HL-60 (cell line): ENCODE data around the gene FBXO42.

Experiments
- CTCF ChIP-seq: IDR thresholded peaks from one replicate; pipeline ENCODE4 v1.5.1; 2011; ENCODE audit warnings: low read length, control low read depth, inconsistent platforms; ENCODE audit not compliant: insufficient read depth
- GABPA ChIP-seq: IDR thresholded peaks from 2 replicates; pipeline ENCODE4 v1.6.1; 2012; ENCODE audit warnings: low read depth
- POLR2AphosphoS5 ChIP-seq: IDR thresholded peaks from 2 replicates; pipeline ENCODE4 v1.6.1; 2012; ENCODE audit warnings: low read depth
- REST ChIP-seq: IDR thresholded peaks from 2 replicates; pipeline ENCODE4 v1.6.1; 2012; ENCODE audit warnings: low read depth; ENCODE audit not compliant: insufficient replicate concordance
- SPI1 ChIP-seq: IDR thresholded peaks from 2 replicates; pipeline ENCODE4 v1.6.1; 2012; ENCODE audit warnings: low read depth, mild to moderate bottlenecking, borderline replicate concordance

GRCh38 chr1:16276302-16277030, 75.8 kb downstream of the FBXO42 start:
- TF ChIP-seq CTCF: no peak
- no peak for TF ChIP-seq GABPA
- TF ChIP-seq POLR2AphosphoS5: no peak
- no peak for TF ChIP-seq REST
- no peak for TF ChIP-seq SPI1
